Activated T-helper 1 cell treated with anti-CD3 and anti-CD28 coated beads, Interleukin-2, amount 50 U/mL, for 16 hours (primary cell): Measurements from ENCODE around the gene ANXA6.
"Not testable (repeated sequence)": the region's sequence is repeated elsewhere in the genome, so short reads cannot be mapped to it uniquely, and the experiment has no call there.

ENCODE experiments used
- DNase-seq, 2 donors: peaks; one replicate each; pipeline ENCODE4 v3.0.0-alpha.2; 2020; ENCODE audit warnings: low read depth in 1 of 2, low spot score in 1 of 2

Gene ANXA6

GRCh38 chr5:151181818-151182523, 24.4 kb upstream of the ANXA6 start:
- no peak for DNase-seq

GRCh38 chr5:151180291-151180690, 22.7 kb upstream of the ANXA6 start:
- no peak for DNase-seq

GRCh38 chr5:151179489-151179840, 21.9 kb upstream of the ANXA6 start:
- DNase-seq: no peak

- DNase-seq: no peak
Observed at GRCh38 chr5:151178777-151179488, 21.4 kb upstream of the ANXA6 start.

- DNase-seq: no peak
Observed at GRCh38 chr5:151178372-151178771, 20.8 kb upstream of the ANXA6 start.

- DNase-seq: not testable (repeated sequence)
Observed at GRCh38 chr5:151176268-151176667, 18.7 kb upstream of the ANXA6 start.

- no peak for DNase-seq
Observed at GRCh38 chr5:151174612-151175101, 17.1 kb upstream of the ANXA6 start.

GRCh38 chr5:151173711-151174611, 16.4 kb upstream of the ANXA6 start:
- no peak for DNase-seq

- no peak for DNase-seq
Observed at GRCh38 chr5:151171529-151171928, 13.9 kb upstream of the ANXA6 start.

GRCh38 chr5:151168602-151169344, 11.2 kb upstream of the ANXA6 start:
- DNase-seq: no peak

- DNase-seq: no peak
Observed at GRCh38 chr5:151167022-151167421, 9.4 kb upstream of the ANXA6 start.

GRCh38 chr5:151164687-151165392, 7.3 kb upstream of the ANXA6 start:
- peak; percentile 52 to 64 for DNase-seq

- DNase-seq: no peak
Observed at GRCh38 chr5:151162776-151163175, 5.2 kb upstream of the ANXA6 start.

- no peak for DNase-seq
Observed at GRCh38 chr5:151159649-151160373, 2.2 kb upstream of the ANXA6 start.

- no peak for DNase-seq
Observed at GRCh38 chr5:151158287-151158661, 695 bp upstream of the ANXA6 start.

GRCh38 chr5:151156507-151157420, 815 bp downstream of the ANXA6 start:
- no peak for DNase-seq

- no peak for DNase-seq
Observed at GRCh38 chr5:151155775-151156506, 1.6 kb downstream of the ANXA6 start.
